GM18502 (cell line): ENCODE measurements around the gene SCAMP1.

Experiments used
- ATAC-seq: cut with Tn5 transposase; IDR thresholded peaks from one replicate; pipeline ENCODE4 v1.9.1; 2021; ENCODE audit warnings: mild to moderate bottlenecking; ENCODE audit not compliant: unreplicated experiment, poor library complexity

SCAMP1 gene

GRCh38 chr5:78509884-78510769 is 149.7 kb downstream of the SCAMP1 start:
- ATAC-seq = peak; percentile 85

- ATAC-seq = no peak
Measured at GRCh38 chr5:78511121-78511906, 150.9 kb downstream of the SCAMP1 start.

- ATAC-seq = no peak
Measured at GRCh38 chr5:78512435-78512834, 152.0 kb downstream of the SCAMP1 start.

GRCh38 chr5:78513441-78513840 is 153.0 kb downstream of the SCAMP1 start:
- ATAC-seq = no peak

- no peak for ATAC-seq
Measured at GRCh38 chr5:78514427-78515330, 154.3 kb downstream of the SCAMP1 start.

GRCh38 chr5:78515670-78516069 is 155.3 kb downstream of the SCAMP1 start:
- ATAC-seq = no peak

- ATAC-seq = no peak
Measured at GRCh38 chr5:78518365-78519197, 158.2 kb downstream of the SCAMP1 start.

- ATAC-seq = no peak
Measured at GRCh38 chr5:78519198-78519941, 159.0 kb downstream of the SCAMP1 start.

- ATAC-seq = no peak
Measured at GRCh38 chr5:78521455-78521854, 161.0 kb downstream of the SCAMP1 start.

- ATAC-seq = no peak
Measured at GRCh38 chr5:78522476-78523260, 162.3 kb downstream of the SCAMP1 start.

GRCh38 chr5:78523314-78524193 is 163.1 kb downstream of the SCAMP1 start:
- ATAC-seq = no peak

- ATAC-seq = no peak
Measured at GRCh38 chr5:78526049-78526525, 165.7 kb downstream of the SCAMP1 start.

GRCh38 chr5:78527054-78527859 is 166.8 kb downstream of the SCAMP1 start:
- ATAC-seq = no peak

GRCh38 chr5:78527925-78528324 is 167.5 kb downstream of the SCAMP1 start:
- ATAC-seq = no peak
